NCI-H1105 (cell line): ENCODE data around the gene TOX4.

ENCODE experiments used
- DNase-seq: peaks from one replicate; lab custom pipeline; 2025; lab: John Stamatoyannopoulos, UW

Gene TOX4

GRCh38 chr14:21503376-21503775 lies 26.4 kb downstream of the TOX4 start:
- no peak for DNase-seq

GRCh38 chr14:21505012-21505553 lies 28.1 kb downstream of the TOX4 start:
- DNase-seq, result no peak

GRCh38 chr14:21506557-21506956 lies 29.6 kb downstream of the TOX4 start:
- DNase-seq, result no peak

- no peak for DNase-seq
These were observed 32.6 kb downstream of the TOX4 start for GRCh38 chr14:21509432-21510143.

- DNase-seq, result peak; percentile 97
These were observed 34.0 kb downstream of the TOX4 start, which contains the start of gene METTL3 for GRCh38 chr14:21510735-21511657. Gene METTL3 (minus strand): TSS chr14:21511340. CDS start chr14:21511223, 117 bp downstream.

- DNase-seq, result no peak
These were observed 37.3 kb downstream of the TOX4 start for GRCh38 chr14:21514341-21514740.

- DNase-seq, result no peak
These were observed 41.7 kb downstream of the TOX4 start for GRCh38 chr14:21518725-21519124.

- no peak for DNase-seq
These were observed 43.8 kb downstream of the TOX4 start for GRCh38 chr14:21520767-21521166.

GRCh38 chr14:21521501-21521900 lies 44.5 kb downstream of the TOX4 start:
- no peak for DNase-seq

- DNase-seq, result no peak
These were observed 46.2 kb downstream of the TOX4 start for GRCh38 chr14:21523203-21523602.

GRCh38 chr14:21524575-21525490 lies 47.8 kb downstream of the TOX4 start:
- no peak for DNase-seq

GRCh38 chr14:21525571-21525961 lies 48.6 kb downstream of the TOX4 start:
- no peak for DNase-seq

GRCh38 chr14:21525962-21526671 lies 49.1 kb downstream of the TOX4 start, which contains the start of gene SALL2:
Gene SALL2 (minus strand): TSS chr14:21526346. CDS start chr14:21526127, 219 bp downstream.
- peak; percentile 93 for DNase-seq

- peak; percentile 42 for DNase-seq
These were observed 49.8 kb downstream of the TOX4 start for GRCh38 chr14:21526672-21527317.

- DNase-seq, result no peak
These were observed 50.3 kb downstream of the TOX4 start for GRCh38 chr14:21527318-21527679.

- no peak for DNase-seq
These were observed 51.7 kb downstream of the TOX4 start for GRCh38 chr14:21528381-21529348.

- DNase-seq, result no peak
These were observed 52.5 kb downstream of the TOX4 start for GRCh38 chr14:21529515-21529914.

- DNase-seq, result no peak
These were observed 56.3 kb downstream of the TOX4 start for GRCh38 chr14:21533294-21533693.

- no peak for DNase-seq
These were observed 57.6 kb downstream of the TOX4 start for GRCh38 chr14:21534576-21534975.
